SK-N-SH (cell line): ENCODE results near the gene SPATA2. TPM values are rescaled to one million over a fixed set of nuclear protein-coding genes. Genes with fewer than 3 reads are reported as not detected.

Source experiments
- CTCF ChIA-PET: fragments of 300-600, 350-600 bp; formaldehyde crosslinking; extraction: SDS; loops from one replicate; lab custom pipeline; 2021; lab: Yijun Ruan, JAX
- POLR2A ChIA-PET: fragments of 350-600 bp; sonication (Branson Sonifier 250); formaldehyde crosslinking; extraction: SDS; loops from one replicate; lab custom pipeline; 2020; ENCODE audit warnings: antibody characterized with exemption, inconsistent platforms; lab: Yijun Ruan, JAX
- DNase-seq: peaks from one replicate; pipeline ENCODE4 v3.0.0; 2012
- H2AFZ ChIP-seq: fragments of 200-600 bp; sonication (generic); 2 replicates; pipeline ENCODE4 v1.8.1; 2016; ENCODE audit warnings: antibody characterized with exemption, mild to moderate bottlenecking, low read depth
- H3F3A ChIP-seq: fragments of 200-600 bp; sonication (generic); replicated peaks from 2 replicates; pipeline ENCODE3; 2016; ENCODE audit warnings: antibody characterized with exemption, mild to moderate bottlenecking; ENCODE audit not compliant: insufficient read depth
- H3K27ac ChIP-seq, 2 experiments: fragments of 200-500 bp in 1 of 2; fragments of 200-600 bp in 1 of 2; sonication (Bioruptor generic) in 1 of 2; sonication (generic), shearing (Covaris generic) in 1 of 2; 2 replicates each; pipeline versions ENCODE4 v1.5.1 to v1.6.1; 2014 to 2016; ENCODE audit warnings: low read depth in 2 of 2, inconsistent platforms in 1 of 2, low read length in 1 of 2, mild to moderate bottlenecking in 1 of 2, mixed read lengths in 1 of 2
- H3K27me3 ChIP-seq: fragments of 200-600 bp; sonication (generic), shearing (Covaris generic); 2 replicates; pipeline ENCODE4 v1.6.1; 2016; ENCODE audit warnings: mixed run types; ENCODE audit not compliant: insufficient read depth
- H3K36me3 ChIP-seq, 2 experiments: fragments of 200-500 bp in 1 of 2; fragments of 200-600 bp in 1 of 2; sonication (Bioruptor generic) in 1 of 2; sonication (generic) in 1 of 2; replicated peaks in 1 of 2; 2 replicates each; pipeline versions ENCODE3 to v1.5.1; 2014 to 2016; ENCODE audit warnings: low read length in 1 of 2, mild to moderate bottlenecking in 1 of 2; ENCODE audit not compliant: insufficient read depth in 2 of 2, control insufficient read depth in 1 of 2
- H3K4me1 ChIP-seq, 2 experiments: fragments of 200-500 bp in 1 of 2; fragments of 200-600 bp in 1 of 2; sonication (Bioruptor generic) in 1 of 2; sonication (generic), shearing (Covaris generic) in 1 of 2; 2 replicates each; pipeline versions ENCODE4 v1.5.1 to v1.6.1; 2014 to 2016; ENCODE audit warnings: low read depth in 1 of 2, low read length in 1 of 2, mixed run types in 1 of 2; ENCODE audit not compliant: insufficient read depth in 2 of 2, control insufficient read depth in 1 of 2
- H3K4me2 ChIP-seq: fragments of 200-600 bp; sonication (generic), shearing (Covaris generic); 2 replicates; pipeline ENCODE4 v1.6.1; 2017; ENCODE audit warnings: mixed run types
- H3K4me3 ChIP-seq, 2 experiments: fragments of 200-500 bp in 1 of 2; fragments of 200-600 bp in 1 of 2; sonication (Bioruptor generic) in 1 of 2; sonication (generic), shearing (Covaris generic) in 1 of 2; 2 replicates each; pipeline versions ENCODE4 v1.5.1 to v1.8.1; 2014 to 2016; ENCODE audit warnings: low read depth in 2 of 2, inconsistent platforms in 1 of 2, low read length in 1 of 2, mild to moderate bottlenecking in 1 of 2, mixed read lengths in 1 of 2, moderate library complexity in 1 of 2
- H3K79me2 ChIP-seq: fragments of 200-600 bp; sonication (generic); 2 replicates; pipeline ENCODE4 v1.8.1; 2017; ENCODE audit warnings: mild to moderate bottlenecking; ENCODE audit not compliant: insufficient read depth
- H3K9ac ChIP-seq: fragments of 200-600 bp; sonication (generic); 2 replicates; pipeline ENCODE4 v1.6.1; 2017; ENCODE audit warnings: mixed run types
- H3K9me2 ChIP-seq: fragments of 200-600 bp; sonication (generic); 2 replicates; pipeline ENCODE4 v1.6.1; 2017; ENCODE audit warnings: mixed run types
- H3K9me3 ChIP-seq: fragments of 200-600 bp; sonication (generic); 2 replicates; pipeline ENCODE4 v1.6.1; 2017; ENCODE audit warnings: mixed run types, mild to moderate bottlenecking, moderate library complexity
- H4K20me1 ChIP-seq: fragments of 200-600 bp; sonication (generic); 2 replicates; pipeline ENCODE4 v1.6.1; 2017; ENCODE audit warnings: mild to moderate bottlenecking, mixed run types; ENCODE audit not compliant: insufficient read depth
- ELF1 ChIP-seq: IDR thresholded peaks from 2 replicates; pipeline ENCODE4 v1.4.0; 2012
- EP300 ChIP-seq, 2 experiments: IDR thresholded peaks; 2 replicates each; pipeline versions ENCODE4 v1.4.0 to v1.6.1; 2012; ENCODE audit warnings: borderline replicate concordance in 1 of 2, low read depth in 1 of 2, low read length in 1 of 2
- FOXJ3 ChIP-seq: sonication (generic); formaldehyde crosslinking; IDR thresholded peaks from 2 replicates; pipeline ENCODE4 v1.5.1; 2020; ENCODE audit warnings: mild to moderate bottlenecking, missing genetic modification reagents
- GABPA ChIP-seq: IDR thresholded peaks from 2 replicates; pipeline ENCODE4 v1.4.0; 2012; ENCODE audit warnings: low read depth, mild to moderate bottlenecking
- JUND ChIP-seq: IDR thresholded peaks from 2 replicates; pipeline ENCODE4 v1.4.0; 2012
- MAX ChIP-seq: IDR thresholded peaks from 2 replicates; pipeline ENCODE4 v1.4.0; 2012; ENCODE audit warnings: low read depth
- NRF1 ChIP-seq: IDR thresholded peaks from 2 replicates; pipeline ENCODE4 v1.6.1; 2012; ENCODE audit warnings: low read depth, mild to moderate bottlenecking, low read length
- POLR2AphosphoS5 ChIP-seq: IDR thresholded peaks from 2 replicates; pipeline ENCODE4 v1.6.1; 2012; ENCODE audit warnings: low read depth, low read length
- RCOR1 ChIP-seq: fragments of 150-350 bp; IDR thresholded peaks from 2 replicates; pipeline ENCODE4 v1.6.1; 2017; ENCODE audit warnings: antibody characterized with exemption, low read length
- RXRA ChIP-seq: IDR thresholded peaks from 2 replicates; pipeline ENCODE4 v1.4.0; 2012; ENCODE audit warnings: low read depth, mild to moderate bottlenecking, borderline replicate concordance
- SMC3 ChIP-seq: IDR thresholded peaks from 2 replicates; pipeline ENCODE4 v1.6.1; 2012; ENCODE audit warnings: low read depth, low read length, improper control_type of control experiment
- TAF1 ChIP-seq: IDR thresholded peaks from 2 replicates; pipeline ENCODE4 v1.6.1; 2012; ENCODE audit warnings: low read depth, mild to moderate bottlenecking, low read length, moderate library complexity, borderline replicate concordance
- TEAD4 ChIP-seq: IDR thresholded peaks from 2 replicates; pipeline ENCODE4 v1.4.0; 2012; ENCODE audit warnings: mild to moderate bottlenecking, borderline replicate concordance; ENCODE audit not compliant: insufficient read depth
- USF2 ChIP-seq: fragments of 150-350 bp; IDR thresholded peaks from 2 replicates; pipeline ENCODE4 v1.6.1; 2017; ENCODE audit warnings: antibody characterized with exemption, low read length, low read depth, borderline replicate concordance
- WGBS: methylation state at CpG from one replicate; pipeline ENCODE4 v1.1.6; 2017; ENCODE audit warnings: low lambda C conversion rate; 5-methylcytosine and 5-hydroxymethylcytosine counted together
- polyA plus RNA-seq, 3 experiments: library from polyadenylated mRNA; depleted of rRNA; stranded (reverse); fragments of >200 nt; gene quantifications; 2 replicates each; pipeline ENCODE4 v1.2.3, GENCODE V29; 2012
- TF ChIP-seq, protein P1 (sequence below): fragments of 200-600 bp; sonication (generic); IDR thresholded peaks from 2 replicates; pipeline ENCODE4 v1.6.1; 2017; ENCODE audit warnings: antibody characterized with exemption, mild to moderate bottlenecking, moderate library complexity

Gene SPATA2
- polyA plus RNA-seq, 1 of the 3 experiments (the other 2 are of a cell fraction) = 7.2 TPM

- ChIA-PET POLR2A (no interaction called here), CTCF (no interaction called here)
- no peak overlapping the region for H3K27ac ChIP-seq
- H3K4me2 ChIP-seq = no peak overlapping the region
- peaks cover 0 to 8% of the 10 kb centered on the region in 2 experiments; a peak in 1 of 4 replicates for H3K4me1 ChIP-seq
- H3K9me3 ChIP-seq = no peaks in the 10 kb centered on the region
- WGBS = 96% methylated on average over 5 of the region's 5 CpGs
- H2AFZ ChIP-seq = no peak overlapping the region
- no peaks in the 10 kb centered on the region for H3K9me2 ChIP-seq
- no peak for TF ChIP-seq MAX
- TF ChIP-seq JUND = no peak
- TF ChIP-seq, protein P1, sequence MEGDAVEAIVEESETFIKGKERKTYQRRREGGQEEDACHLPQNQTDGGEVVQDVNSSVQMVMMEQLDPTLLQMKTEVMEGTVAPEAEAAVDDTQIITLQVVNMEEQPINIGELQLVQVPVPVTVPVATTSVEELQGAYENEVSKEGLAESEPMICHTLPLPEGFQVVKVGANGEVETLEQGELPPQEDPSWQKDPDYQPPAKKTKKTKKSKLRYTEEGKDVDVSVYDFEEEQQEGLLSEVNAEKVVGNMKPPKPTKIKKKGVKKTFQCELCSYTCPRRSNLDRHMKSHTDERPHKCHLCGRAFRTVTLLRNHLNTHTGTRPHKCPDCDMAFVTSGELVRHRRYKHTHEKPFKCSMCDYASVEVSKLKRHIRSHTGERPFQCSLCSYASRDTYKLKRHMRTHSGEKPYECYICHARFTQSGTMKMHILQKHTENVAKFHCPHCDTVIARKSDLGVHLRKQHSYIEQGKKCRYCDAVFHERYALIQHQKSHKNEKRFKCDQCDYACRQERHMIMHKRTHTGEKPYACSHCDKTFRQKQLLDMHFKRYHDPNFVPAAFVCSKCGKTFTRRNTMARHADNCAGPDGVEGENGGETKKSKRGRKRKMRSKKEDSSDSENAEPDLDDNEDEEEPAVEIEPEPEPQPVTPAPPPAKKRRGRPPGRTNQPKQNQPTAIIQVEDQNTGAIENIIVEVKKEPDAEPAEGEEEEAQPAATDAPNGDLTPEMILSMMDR = no peak
- TF ChIP-seq, all 33 proteins: peak for 0
- Histone ChIP-seq H3K79me2 (no peaks in the 10 kb centered on the region), H4K20me1 (no peaks in the 10 kb centered on the region), H3K4me3 (no peak overlapping the region), H3K9ac (no peak overlapping the region), H3F3A (no peaks in the 10 kb centered on the region), H3K36me3 (peaks cover 4 to 9% of the 10 kb centered on the region in 2 experiments), H3K27me3 (no peaks in the 10 kb centered on the region)
- DNase-seq = no peak
Observed at GRCh38 chr20:49870261-49870660, 45.1 kb downstream of the SPATA2 start.

DNA sequence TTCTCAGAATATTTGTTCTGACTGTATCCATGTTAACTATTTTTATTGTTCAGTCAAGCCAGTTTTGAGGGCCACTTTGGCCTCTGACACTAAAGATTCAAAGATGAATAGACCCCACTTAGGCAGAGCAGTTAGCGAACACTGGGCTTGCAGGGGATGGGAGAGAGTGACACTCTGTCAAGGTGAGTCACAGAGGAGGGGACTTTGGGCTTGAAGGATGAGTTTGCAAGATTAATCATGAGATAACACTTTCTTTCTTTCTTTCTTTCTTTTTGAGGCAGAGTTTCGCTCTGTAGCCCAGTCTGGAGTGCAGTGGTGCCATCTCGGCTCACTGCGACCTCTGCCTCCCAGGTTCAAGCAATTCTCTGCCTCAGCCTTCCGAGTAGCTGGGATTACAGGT, 46.4 kb downstream of the SPATA2 start:
- WGBS = 95% methylated on average over 5 of the region's 5 CpGs
- POLR2A ChIA-PET = no interaction called here
- Histone ChIP-seq H3K79me2 (no peaks in the 10 kb centered on the region), H3K9ac (no peak overlapping the region), H3K4me1 (0 out of 4 replicates have a peak, but pooled peaks cover 0 to 8% of the 10 kb centered on the region in 2 experiments), H3F3A (no peaks in the 10 kb centered on the region), H3K27ac (no peak overlapping the region), H3K9me2 (no peaks in the 10 kb centered on the region), H3K4me2 (no peak overlapping the region), H2AFZ (no peak overlapping the region), H4K20me1 (no peaks in the 10 kb centered on the region), H3K4me3 (no peak overlapping the region), H3K9me3 (no peaks in the 10 kb centered on the region), H3K27me3 (no peaks in the 10 kb centered on the region), H3K36me3 (peaks cover 4 to 16% of the 10 kb centered on the region in 2 experiments)
- TF ChIP-seq TEAD4 = no peak
- no peak for TF ChIP-seq FOXJ3 (CRISPR knock-in tag)
- no peak for TF ChIP-seq RCOR1
- no peak for TF ChIP-seq RXRA
- TF ChIP-seq POLR2AphosphoS5 = no peak
- TF ChIP-seq USF2 = no peak
- no peak for TF ChIP-seq ELF1
- TF ChIP-seq GABPA = no peak
- no peak for TF ChIP-seq EP300 (IDR thresholded peaks at IDR 0.05; ENCODE audit: borderline replicate concordance in 1 of 2, low read depth in 1 of 2, low read length in 1 of 2)
- TF ChIP-seq NRF1 = no peak
- TF ChIP-seq TAF1 = no peak
- no peak for TF ChIP-seq SMC3
- no peak for DNase-seq
- CTCF ChIA-PET = interaction anchor here (1.0 kb wide), 1 partner anchor 20 kb away, joined by 4 read pairs; no protein-coding TSS in a partner anchor
